ENCODE results near the gene DCBLD2. TPM values are rescaled to one million over a fixed set of nuclear protein-coding genes. Genes with fewer than 3 reads are reported as not detected.

DCBLD2 gene
- total RNA-seq, 3 donors from 2014 or later: 9.6 to 34.8 (median 17.5) TPM

DNA sequence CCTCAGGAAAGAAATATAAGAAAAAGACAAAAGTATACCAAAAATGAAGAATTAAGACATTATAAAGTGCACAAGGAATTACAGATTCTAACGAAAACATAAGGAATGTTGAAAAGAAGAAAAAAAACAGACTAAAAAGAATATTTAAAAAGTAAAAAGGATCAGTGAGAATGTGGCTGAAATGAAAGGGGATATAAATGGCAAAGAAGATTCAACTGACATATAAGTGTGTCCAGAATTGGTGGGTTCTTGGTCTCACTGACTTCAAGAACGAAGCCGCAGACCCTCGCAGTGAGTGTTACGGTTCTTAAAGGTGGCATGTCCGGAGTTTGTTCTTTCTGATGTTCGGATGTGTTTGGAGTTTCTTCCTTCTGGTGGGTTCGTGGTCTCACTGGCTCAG is 44.8 kb downstream of the DCBLD2 start:
- Histone ChIP-seq H3K36me3 (ENCODE audit: low read depth) (no peaks in the 10 kb centered on the region), H3K9me3 (peaks cover 12% of the 10 kb centered on the region), H3K4me3 (no peak overlapping the region), H3K4me1 (ENCODE audit: low read depth) (no peaks in the 10 kb centered on the region)
- DNase-seq (no peak), ATAC-seq (no peak)
- intact Hi-C loops (cut with DNase I, micrococcal nuclease): no loop called here
- TF ChIP-seq, protein P1, sequence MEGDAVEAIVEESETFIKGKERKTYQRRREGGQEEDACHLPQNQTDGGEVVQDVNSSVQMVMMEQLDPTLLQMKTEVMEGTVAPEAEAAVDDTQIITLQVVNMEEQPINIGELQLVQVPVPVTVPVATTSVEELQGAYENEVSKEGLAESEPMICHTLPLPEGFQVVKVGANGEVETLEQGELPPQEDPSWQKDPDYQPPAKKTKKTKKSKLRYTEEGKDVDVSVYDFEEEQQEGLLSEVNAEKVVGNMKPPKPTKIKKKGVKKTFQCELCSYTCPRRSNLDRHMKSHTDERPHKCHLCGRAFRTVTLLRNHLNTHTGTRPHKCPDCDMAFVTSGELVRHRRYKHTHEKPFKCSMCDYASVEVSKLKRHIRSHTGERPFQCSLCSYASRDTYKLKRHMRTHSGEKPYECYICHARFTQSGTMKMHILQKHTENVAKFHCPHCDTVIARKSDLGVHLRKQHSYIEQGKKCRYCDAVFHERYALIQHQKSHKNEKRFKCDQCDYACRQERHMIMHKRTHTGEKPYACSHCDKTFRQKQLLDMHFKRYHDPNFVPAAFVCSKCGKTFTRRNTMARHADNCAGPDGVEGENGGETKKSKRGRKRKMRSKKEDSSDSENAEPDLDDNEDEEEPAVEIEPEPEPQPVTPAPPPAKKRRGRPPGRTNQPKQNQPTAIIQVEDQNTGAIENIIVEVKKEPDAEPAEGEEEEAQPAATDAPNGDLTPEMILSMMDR (IDR thresholded peaks at IDR 0.05): no peak

- ATAC-seq (no peak), DNase-seq (no peak)
- intact Hi-C loops (cut with DNase I, micrococcal nuclease): no loop called here
- peaks cover 12% of the 10 kb centered on the region for H3K9me3 ChIP-seq
- H3K4me3 ChIP-seq: no peak overlapping the region
- no peaks in the 10 kb centered on the region for H3K36me3 ChIP-seq (ENCODE audit: low read depth)
- H3K4me1 ChIP-seq (ENCODE audit: low read depth): no peaks in the 10 kb centered on the region
- TF ChIP-seq, protein P1 (IDR thresholded peaks at IDR 0.05): no peak
These were observed 45.6 kb downstream of the DCBLD2 start for GRCh38 chr3:98855806-98856400.

DNA sequence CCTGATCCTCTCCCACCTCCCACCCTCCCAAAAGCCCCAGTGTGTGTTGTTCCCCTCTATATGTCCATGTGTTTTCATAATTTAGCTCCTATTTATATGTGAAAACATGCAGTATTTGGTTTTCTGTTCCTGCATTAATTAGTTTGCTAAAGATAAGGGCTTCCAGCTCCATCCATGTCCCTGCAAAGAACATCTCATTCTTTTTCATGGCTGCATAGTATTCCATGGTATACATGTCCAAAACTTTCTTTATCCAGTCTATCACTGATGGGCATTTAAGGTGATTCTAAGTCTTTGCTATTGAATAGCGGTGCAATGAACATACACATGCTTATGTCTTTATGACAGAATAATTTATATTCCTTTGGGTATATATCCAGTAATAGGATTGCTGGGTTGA is 53.4 kb downstream of the DCBLD2 start:
- ATAC-seq (no peak), DNase-seq (no peak)
- Histone ChIP-seq H3K4me1 (ENCODE audit: low read depth) (no peaks in the 10 kb centered on the region), H3K9me3 (no peaks in the 10 kb centered on the region), H3K36me3 (ENCODE audit: low read depth) (no peaks in the 10 kb centered on the region), H3K4me3 (no peak overlapping the region)
- intact Hi-C loops (cut with DNase I, micrococcal nuclease): no loop called here
- TF ChIP-seq, protein P1 (IDR thresholded peaks at IDR 0.05): no peak

GRCh38 chr3:98846101-98846500 is 55.4 kb downstream of the DCBLD2 start:
- no peaks in the 10 kb centered on the region for H3K4me1 ChIP-seq (ENCODE audit: low read depth)
- H3K9me3 ChIP-seq: no peaks in the 10 kb centered on the region
- ATAC-seq (no peak), DNase-seq (no peak)
- H3K36me3 ChIP-seq (ENCODE audit: low read depth): no peaks in the 10 kb centered on the region
- intact Hi-C loops (cut with DNase I, micrococcal nuclease): no loop called here
- H3K4me3 ChIP-seq: no peak overlapping the region
- TF ChIP-seq, protein P1 (IDR thresholded peaks at IDR 0.05): no peak

DNA sequence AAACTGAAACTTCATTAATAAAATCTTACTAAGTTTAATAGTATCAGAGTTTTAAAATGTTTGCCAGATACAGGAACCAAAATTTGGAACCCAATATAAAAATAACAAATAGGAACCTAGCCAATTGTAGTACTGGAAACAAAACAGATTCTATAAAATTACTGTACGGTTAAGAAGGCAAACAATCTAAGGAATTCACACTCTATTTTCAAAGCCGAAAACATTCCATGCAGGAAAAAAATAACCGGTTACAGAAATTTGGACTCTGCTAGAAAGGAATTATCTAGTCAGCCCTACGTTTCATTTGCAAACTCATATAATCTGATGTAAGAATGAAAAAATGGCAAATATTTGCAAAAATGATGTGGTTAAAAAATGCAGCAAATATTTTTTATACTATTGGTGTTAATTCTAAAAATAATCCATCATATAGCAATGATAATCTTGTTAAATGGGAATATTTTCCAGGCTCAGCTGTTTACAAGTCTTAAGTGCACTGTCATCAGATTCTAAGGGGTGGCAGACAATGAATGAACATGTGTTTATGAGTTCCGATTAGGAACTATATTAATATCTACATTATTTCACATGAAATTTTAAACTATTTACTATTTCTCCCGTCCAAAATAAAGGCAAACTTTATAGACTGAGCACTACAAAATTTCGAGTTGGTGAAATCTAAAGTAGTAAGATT is 58.1 kb downstream of the DCBLD2 start:
- DNase-seq: no peak
- Histone ChIP-seq H3K9me3 (no peaks in the 10 kb centered on the region), H3K4me1 (ENCODE audit: low read depth) (no peaks in the 10 kb centered on the region), H3K4me3 (no peak overlapping the region), H3K36me3 (ENCODE audit: low read depth) (no peaks in the 10 kb centered on the region)
- intact Hi-C loops (cut with DNase I, micrococcal nuclease): no loop called here
- no peak for ATAC-seq
- TF ChIP-seq, protein P1 (IDR thresholded peaks at IDR 0.05): no peak

Measured in mucosa of descending colon (tissue), 3 donors.